Lung (tissue), 12 donors: Measurements from ENCODE around the gene PHF21A. TPM values are rescaled to one million over a fixed set of nuclear protein-coding genes. Genes with fewer than 3 reads are reported as not detected.

Experiments
- ATAC-seq: fragments of 200-7000 bp; cut with Tn5 transposase; one replicate; pipeline ENCODE4 v1.9.1; 2020; ENCODE audit warnings: moderate number of reproducible peaks; ENCODE audit not compliant: insufficient read depth, low FRiP score
- DNase-seq, 3 donors: peaks; one replicate each; pipeline ENCODE4 v3.0.0-alpha.2; 2013 to 2017
- H3K27ac ChIP-seq, 2 donors: one replicate each; pipeline ENCODE4 v1.5.1; 2013; ENCODE audit warnings: mild to moderate bottlenecking in 2 of 2, moderate library complexity in 2 of 2, control low read depth in 1 of 2, inconsistent platforms in 1 of 2, low read depth in 1 of 2, low read length in 1 of 2
- H3K27me3 ChIP-seq, 3 donors: one replicate each; pipeline ENCODE4 v1.5.1; 2013; ENCODE audit warnings: low read length in 2 of 3; ENCODE audit not compliant: control insufficient read depth in 3 of 3, insufficient read depth in 3 of 3
- H3K36me3 ChIP-seq, 4 donors: one replicate each; pipeline ENCODE4 v1.5.1; 2013; ENCODE audit warnings: low read length in 4 of 4, mild to moderate bottlenecking in 1 of 4, moderate library complexity in 1 of 4; ENCODE audit not compliant: control insufficient read depth in 4 of 4, insufficient read depth in 4 of 4
- H3K4me1 ChIP-seq, 5 donors: one replicate each; pipeline ENCODE4 v1.5.1; 2013; ENCODE audit warnings: low read length in 5 of 5, mild to moderate bottlenecking in 2 of 5, moderate library complexity in 1 of 5; ENCODE audit not compliant: control insufficient read depth in 5 of 5, insufficient read depth in 5 of 5
- H3K4me3 ChIP-seq: one replicate; pipeline ENCODE4 v1.5.1; 2013; ENCODE audit warnings: mild to moderate bottlenecking, control low read depth, moderate library complexity
- H3K9ac ChIP-seq, 2 donors: one replicate each; pipeline ENCODE4 v1.5.1; 2013; ENCODE audit warnings: low read length in 2 of 2, control low read depth in 1 of 2; ENCODE audit not compliant: insufficient read depth in 1 of 2
- H3K9me3 ChIP-seq, 4 donors: one replicate each; pipeline ENCODE4 v1.5.1; 2013; ENCODE audit warnings: low read length in 3 of 4, mild to moderate bottlenecking in 1 of 4, moderate library complexity in 1 of 4; ENCODE audit not compliant: control insufficient read depth in 4 of 4, insufficient read depth in 3 of 4
- WGBS, 2 donors: extraction: QIAGEN DNeasy Blood & Tissue Kit; methylation state at CpG; one replicate each; pipeline ENCODE4 v1.1.7; 2013; 5-methylcytosine and 5-hydroxymethylcytosine counted together
- polyA plus RNA-seq, 2 donors: library from polyadenylated mRNA; stranded (reverse); fragments of 200-250 nt; gene quantifications; one replicate each; pipeline ENCODE4 v1.2.1, GENCODE V29; 2013
- total RNA-seq, 2 donors: library from RNA; depleted of rRNA in 1 of 2; stranded (reverse); fragments of >200 nt in 1 of 2; gene quantifications; one replicate each; pipeline ENCODE4 v1.2.1, GENCODE V29; 2014 to 2021
- TF ChIP-seq, protein P1 (sequence below): IDR thresholded peaks from 2 replicates; pipeline ENCODE4 v1.5.1; 2012; ENCODE audit warnings: mild to moderate bottlenecking; ENCODE audit errors: control extremely low read depth, extremely low read depth
- donor health status: control.
- donor health status: control.
- donor health status: Bipolar disorder and iron deficiency.
- donor health status: healthy.
- donor health status: DM: yes; HTN: yes; CAD: no.

The PHF21A gene
- total and polyA plus RNA-seq, 4 donors, result 16.2 to 57.0 (median 29.9) TPM

DNA sequence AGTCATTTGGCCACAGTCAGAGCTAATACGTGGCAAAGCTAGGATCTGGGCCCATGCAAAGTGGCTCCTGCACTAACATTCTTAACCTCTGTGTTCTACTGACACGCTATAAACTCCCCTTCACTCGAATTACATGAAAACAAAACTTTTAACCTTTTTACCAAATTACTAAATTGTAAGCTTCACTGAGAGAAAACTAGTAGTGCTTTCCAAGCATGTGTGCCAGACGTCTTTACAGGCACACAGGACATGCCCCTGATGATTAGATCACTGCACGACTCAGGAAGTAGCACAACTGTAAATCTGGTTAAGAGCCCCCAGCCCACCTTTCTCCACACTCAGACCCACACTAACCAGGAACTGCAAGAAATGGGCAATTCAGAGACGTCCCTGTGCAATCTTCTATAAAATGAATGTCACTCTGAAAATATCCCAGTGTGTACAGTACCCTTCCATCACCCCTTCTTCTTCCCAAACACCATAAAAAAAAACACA is 16.1 kb downstream of the PHF21A start:
- Histone ChIP-seq H3K4me1 (peaks cover 5 to 39% (median 24%) of the 10 kb centered on the region in 5 donors), H3K9ac (peak overlapping the region in 1 of 2 donors; percentile 53), H3K9me3 (no peaks in the 10 kb centered on the region), H3K27ac (no peak overlapping the region), H3K4me3 (no peak overlapping the region), H3K27me3 (no peaks in the 10 kb centered on the region), H3K36me3 (no peaks in the 10 kb centered on the region)
- 44 to 53% methylated on average over 6 of the region's 6 CpGs for WGBS, 2 donors
- DNase-seq, result no peak
- no peak for ATAC-seq
- TF ChIP-seq, protein P1, sequence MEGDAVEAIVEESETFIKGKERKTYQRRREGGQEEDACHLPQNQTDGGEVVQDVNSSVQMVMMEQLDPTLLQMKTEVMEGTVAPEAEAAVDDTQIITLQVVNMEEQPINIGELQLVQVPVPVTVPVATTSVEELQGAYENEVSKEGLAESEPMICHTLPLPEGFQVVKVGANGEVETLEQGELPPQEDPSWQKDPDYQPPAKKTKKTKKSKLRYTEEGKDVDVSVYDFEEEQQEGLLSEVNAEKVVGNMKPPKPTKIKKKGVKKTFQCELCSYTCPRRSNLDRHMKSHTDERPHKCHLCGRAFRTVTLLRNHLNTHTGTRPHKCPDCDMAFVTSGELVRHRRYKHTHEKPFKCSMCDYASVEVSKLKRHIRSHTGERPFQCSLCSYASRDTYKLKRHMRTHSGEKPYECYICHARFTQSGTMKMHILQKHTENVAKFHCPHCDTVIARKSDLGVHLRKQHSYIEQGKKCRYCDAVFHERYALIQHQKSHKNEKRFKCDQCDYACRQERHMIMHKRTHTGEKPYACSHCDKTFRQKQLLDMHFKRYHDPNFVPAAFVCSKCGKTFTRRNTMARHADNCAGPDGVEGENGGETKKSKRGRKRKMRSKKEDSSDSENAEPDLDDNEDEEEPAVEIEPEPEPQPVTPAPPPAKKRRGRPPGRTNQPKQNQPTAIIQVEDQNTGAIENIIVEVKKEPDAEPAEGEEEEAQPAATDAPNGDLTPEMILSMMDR, result no peak

DNA sequence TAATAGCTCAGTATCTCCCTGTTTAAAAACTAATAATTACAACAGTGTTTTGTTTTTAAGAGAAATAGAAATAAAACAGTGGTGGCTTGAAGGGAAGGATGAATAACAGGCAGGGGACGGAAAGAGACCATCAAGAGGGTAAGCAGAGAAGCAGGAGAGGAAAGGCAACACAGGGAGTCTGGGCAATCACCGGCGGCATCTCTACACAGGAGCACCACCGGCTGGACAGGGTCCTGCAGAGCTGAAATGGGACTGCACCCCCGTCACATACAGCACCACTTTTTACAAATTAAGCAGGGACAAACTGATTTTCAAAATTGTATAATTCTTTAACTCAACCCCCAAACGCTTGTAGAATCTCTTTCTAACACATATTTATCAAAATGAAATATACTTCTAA is 18.4 kb downstream of the PHF21A start:
- ATAC-seq (no peak), DNase-seq (no peak)
- TF ChIP-seq, protein P1, result no peak
- H3K9me3 ChIP-seq, result no peaks in the 10 kb centered on the region
- 83 to 89% methylated on average over 6 of the region's 6 CpGs for WGBS, 2 donors
- H3K4me1 ChIP-seq, result peaks cover 9 to 63% (median 26%) of the 10 kb centered on the region in 5 donors
- no peaks in the 10 kb centered on the region for H3K27me3 ChIP-seq
- no peak overlapping the region for H3K27ac ChIP-seq
- no peaks in the 10 kb centered on the region for H3K36me3 ChIP-seq
- no peak overlapping the region for H3K4me3 ChIP-seq
- no peak overlapping the region for H3K9ac ChIP-seq

DNA sequence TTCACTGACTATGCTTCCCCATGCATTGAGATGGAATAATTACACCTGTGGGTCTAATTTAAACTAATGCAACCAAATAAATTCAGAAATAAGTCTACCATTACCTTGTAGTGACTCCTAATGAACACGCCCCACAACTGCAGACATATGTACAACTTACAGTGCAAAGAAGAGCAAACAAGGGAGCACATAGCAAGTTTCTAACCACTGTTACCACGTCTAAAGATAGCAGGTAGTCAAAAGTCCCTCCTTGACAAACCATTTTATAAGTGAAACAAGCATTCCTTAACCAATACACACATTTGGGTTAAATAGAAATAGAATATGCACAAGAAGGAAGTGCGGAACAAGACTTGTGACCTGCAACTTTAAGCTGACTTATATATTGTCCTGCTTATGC is 20.6 kb downstream of the PHF21A start:
- TF ChIP-seq, protein P1, result no peak
- DNase-seq (no peak), ATAC-seq (no peak)
- Histone ChIP-seq H3K9ac (no peak overlapping the region), H3K27ac (no peak overlapping the region), H3K4me3 (no peak overlapping the region), H3K9me3 (no peaks in the 10 kb centered on the region), H3K36me3 (no peaks in the 10 kb centered on the region), H3K4me1 (peaks cover 6 to 56% (median 21%) of the 10 kb centered on the region in 5 donors), H3K27me3 (no peaks in the 10 kb centered on the region)
- 74 to 88% methylated on average over 3 of the region's 3 CpGs for WGBS, 2 donors

DNA sequence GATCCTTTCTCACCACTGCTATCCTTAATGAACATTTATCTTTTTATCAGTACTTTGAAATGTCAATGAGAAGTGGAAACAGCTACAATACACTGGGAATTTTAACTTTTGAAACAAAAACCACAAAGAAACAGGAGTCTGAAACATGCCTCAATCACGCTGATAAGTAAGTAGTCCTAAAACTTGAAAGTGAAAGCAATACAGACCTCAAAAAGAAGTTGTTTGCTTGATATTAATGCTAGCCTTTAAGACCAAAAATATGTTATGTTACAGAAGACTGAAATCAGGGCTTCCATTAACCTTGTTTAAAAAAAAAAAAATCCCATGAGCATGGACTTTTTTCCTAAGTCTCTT is 21.3 kb downstream of the PHF21A start:
- Histone ChIP-seq H3K9ac (peak overlapping the region; percentile 49 to 74), H3K36me3 (no peaks in the 10 kb centered on the region), H3K27ac (peak overlapping the region in 1 of 2 donors; percentile 21), H3K27me3 (no peaks in the 10 kb centered on the region), H3K4me3 (no peak overlapping the region), H3K4me1 (peaks cover 3 to 50% (median 21%) of the 10 kb centered on the region in 5 donors), H3K9me3 (no peaks in the 10 kb centered on the region)
- TF ChIP-seq, protein P1, result no peak
- WGBS, 2 donors, result 0 to 3% methylated on average over 1 of the region's 1 CpG
- DNase-seq (peak in 2 of 3 donors; percentile 42 to 60), ATAC-seq (no peak)
